Rectal smooth muscle tissue (tissue), 1 donor: ENCODE measurements around the gene KLHL26.
"Not testable (repeated sequence)": the region's sequence is repeated elsewhere in the genome, so short reads cannot be mapped to it uniquely, and the experiment has no call there.

ENCODE experiments used
- H3K27ac ChIP-seq: one replicate; pipeline ENCODE4 v1.7.0; 2013; ENCODE audit warnings: low read depth, low read length, inconsistent platforms
- H3K27me3 ChIP-seq: one replicate; pipeline ENCODE4 v1.7.0; 2013; ENCODE audit warnings: low read length; ENCODE audit not compliant: control insufficient read depth, insufficient read depth
- H3K36me3 ChIP-seq: one replicate; pipeline ENCODE4 v1.7.0; 2013; ENCODE audit warnings: low read length; ENCODE audit not compliant: control insufficient read depth, insufficient read depth
- H3K4me1 ChIP-seq: one replicate; pipeline ENCODE4 v1.7.0; 2013; ENCODE audit warnings: low read length; ENCODE audit not compliant: control insufficient read depth, insufficient read depth
- H3K4me3 ChIP-seq: one replicate; pipeline ENCODE4 v1.7.0; 2013; ENCODE audit warnings: low read length
- H3K9ac ChIP-seq: one replicate; pipeline ENCODE4 v1.7.0; 2013; ENCODE audit warnings: low read length

The KLHL26 gene

GRCh38 chr19:18594824-18595373 is 41.9 kb upstream of the KLHL26 start:
- H3K27ac ChIP-seq = no peak overlapping the region
- H3K9ac ChIP-seq = peak overlapping the region; percentile 49
- H3K36me3 ChIP-seq = peaks cover 3% of the 10 kb centered on the region
- peak overlapping the region; percentile 54 for H3K4me3 ChIP-seq
- peaks cover 17% of the 10 kb centered on the region for H3K27me3 ChIP-seq
- peaks cover 7% of the 10 kb centered on the region for H3K4me1 ChIP-seq

- H3K27ac ChIP-seq = no peak overlapping the region
- H3K4me1 ChIP-seq = peaks cover 7% of the 10 kb centered on the region
- H3K4me3 ChIP-seq = no peak overlapping the region
- H3K9ac ChIP-seq = peak overlapping the region; percentile 21
- peaks cover 19% of the 10 kb centered on the region for H3K27me3 ChIP-seq
- peaks cover 3% of the 10 kb centered on the region for H3K36me3 ChIP-seq
These were observed 41.4 kb upstream of the KLHL26 start for GRCh38 chr19:18595475-18595874.

- H3K9ac ChIP-seq = no peak overlapping the region
- no peak overlapping the region for H3K4me3 ChIP-seq
- no peak overlapping the region for H3K27ac ChIP-seq
- peaks cover 19% of the 10 kb centered on the region for H3K27me3 ChIP-seq
- H3K36me3 ChIP-seq = no peaks in the 10 kb centered on the region
- H3K4me1 ChIP-seq = peaks cover 7% of the 10 kb centered on the region
These were observed 40.1 kb upstream of the KLHL26 start for GRCh38 chr19:18596752-18597157.

GRCh38 chr19:18597809-18598660 is 38.8 kb upstream of the KLHL26 start:
- H3K9ac ChIP-seq = no peak overlapping the region
- no peak overlapping the region for H3K4me3 ChIP-seq
- peaks cover 21% of the 10 kb centered on the region for H3K27me3 ChIP-seq
- no peak overlapping the region for H3K27ac ChIP-seq
- no peaks in the 10 kb centered on the region for H3K36me3 ChIP-seq
- H3K4me1 ChIP-seq = peaks cover 7% of the 10 kb centered on the region

GRCh38 chr19:18599485-18599884 is 37.3 kb upstream of the KLHL26 start:
- H3K4me1 ChIP-seq = peaks cover 5% of the 10 kb centered on the region
- peaks cover 31% of the 10 kb centered on the region for H3K27me3 ChIP-seq
- no peak overlapping the region for H3K27ac ChIP-seq
- H3K4me3 ChIP-seq = no peak overlapping the region
- H3K9ac ChIP-seq = no peak overlapping the region
- H3K36me3 ChIP-seq = no peaks in the 10 kb centered on the region

GRCh38 chr19:18600692-18601397 is 36.0 kb upstream of the KLHL26 start:
- H3K27me3 ChIP-seq = peaks cover 44% of the 10 kb centered on the region
- not testable (repeated sequence) for H3K27ac ChIP-seq, H3K4me1 ChIP-seq, H3K36me3 ChIP-seq, H3K4me3 ChIP-seq, H3K9ac ChIP-seq

- Histone ChIP-seq H3K9ac (no peak overlapping the region), H3K27me3 (peaks cover 47% of the 10 kb centered on the region), H3K4me1 (no peaks in the 10 kb centered on the region), H3K27ac (no peak overlapping the region), H3K4me3 (no peak overlapping the region), H3K36me3 (no peaks in the 10 kb centered on the region)
These were observed 35.0 kb upstream of the KLHL26 start for GRCh38 chr19:18601875-18602274.

- H3K4me1 ChIP-seq = no peaks in the 10 kb centered on the region
- no peak overlapping the region for H3K9ac ChIP-seq
- peaks cover 59% of the 10 kb centered on the region for H3K27me3 ChIP-seq
- H3K4me3 ChIP-seq = no peak overlapping the region
- H3K27ac ChIP-seq = no peak overlapping the region
- H3K36me3 ChIP-seq = no peaks in the 10 kb centered on the region
These were observed 33.4 kb upstream of the KLHL26 start for GRCh38 chr19:18603255-18603957.

- Histone ChIP-seq H3K4me3 (no peak overlapping the region), H3K36me3 (no peaks in the 10 kb centered on the region), H3K9ac (no peak overlapping the region), H3K27me3 (peaks cover 60% of the 10 kb centered on the region), H3K27ac (no peak overlapping the region), H3K4me1 (no peaks in the 10 kb centered on the region)
These were observed 32.6 kb upstream of the KLHL26 start for GRCh38 chr19:18603958-18604819.

- Histone ChIP-seq H3K9ac (no peak overlapping the region), H3K4me1 (no peaks in the 10 kb centered on the region), H3K4me3 (no peak overlapping the region), H3K27me3 (peaks cover 60% of the 10 kb centered on the region), H3K27ac (no peak overlapping the region), H3K36me3 (no peaks in the 10 kb centered on the region)
These were observed 32.0 kb upstream of the KLHL26 start for GRCh38 chr19:18604820-18605159.

GRCh38 chr19:18605196-18605545 is 31.7 kb upstream of the KLHL26 start:
- no peak overlapping the region for H3K9ac ChIP-seq
- no peak overlapping the region for H3K4me3 ChIP-seq
- H3K4me1 ChIP-seq = no peaks in the 10 kb centered on the region
- peaks cover 60% of the 10 kb centered on the region for H3K27me3 ChIP-seq
- no peaks in the 10 kb centered on the region for H3K36me3 ChIP-seq
- no peak overlapping the region for H3K27ac ChIP-seq
